Progenitor cell of endocrine pancreas (in vitro differentiated cells): ENCODE measurements around the gene SLC23A2. TPM values are rescaled to one million over a fixed set of nuclear protein-coding genes. Genes with fewer than 3 reads are reported as not detected.
"Not testable (repeated sequence)": the region's sequence is repeated elsewhere in the genome, so short reads cannot be mapped to it uniquely, and the experiment has no call there.

ENCODE experiments used
- DNase-seq: peaks from one replicate; pipeline ENCODE4 v3.0.0; 2021; ENCODE audit warnings: low spot score; ENCODE audit not compliant: unreplicated experiment
- H3K27ac Mint-ChIP-seq: 2 replicates; pipeline ENCODE4 v1.8.0; 2021; ENCODE audit warnings: mild to moderate bottlenecking, moderate library complexity, mixed read lengths
- H3K27me3 Mint-ChIP-seq: 2 replicates; pipeline ENCODE4 v1.8.0; 2021; ENCODE audit warnings: mixed read lengths
- H3K36me3 Mint-ChIP-seq: 2 replicates; pipeline ENCODE4 v1.8.0; 2022; ENCODE audit warnings: mixed read lengths; ENCODE audit not compliant: insufficient read depth
- H3K4me1 Mint-ChIP-seq: 2 replicates; pipeline ENCODE4 v1.8.0; 2021; ENCODE audit warnings: low read depth, mixed read lengths
- H3K4me3 Mint-ChIP-seq: 2 replicates; pipeline ENCODE4 v1.8.0; 2021; ENCODE audit warnings: low read depth, mild to moderate bottlenecking, moderate library complexity, mixed read lengths
- H3K9me3 Mint-ChIP-seq: 2 replicates; pipeline ENCODE4 v1.8.0; 2021; ENCODE audit warnings: low read depth, mixed read lengths
- total RNA-seq: library from RNA; stranded (reverse); gene quantifications from 2 replicates; pipeline ENCODE4 v1.2.1, GENCODE V29; 2021
- TF ChIP-seq, protein P1 (sequence below): fragments of 200-600 bp; sonication (generic); IDR thresholded peaks from one replicate; pipeline ENCODE4 v1.5.0; 2021; ENCODE audit warnings: antibody characterized with exemption, mild to moderate bottlenecking; ENCODE audit not compliant: unreplicated experiment

Gene SLC23A2
- total RNA-seq, 1 donor from 2014 or later, result 23.6 TPM

DNA sequence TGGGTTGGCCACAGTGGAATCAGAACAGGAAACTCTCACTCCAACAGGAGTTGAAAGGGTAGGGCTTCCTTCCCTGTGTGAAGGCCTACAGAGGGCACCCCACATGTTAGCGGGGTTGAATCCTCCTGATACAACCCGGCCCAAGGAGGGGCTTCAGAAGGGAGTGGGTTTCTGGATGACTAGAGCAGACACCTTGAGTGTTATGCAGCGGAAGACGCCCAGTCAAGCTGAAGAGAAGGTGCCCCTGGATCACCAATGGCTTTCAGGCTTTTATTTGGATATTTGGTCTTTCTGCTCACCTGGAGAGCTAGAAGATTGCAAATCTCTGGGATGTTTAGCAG is 146.8 kb downstream of the SLC23A2 start:
- no peak overlapping the region for H3K27ac Mint-ChIP-seq
- no peaks in the 10 kb centered on the region for H3K27me3 Mint-ChIP-seq
- peaks cover 24% of the 10 kb centered on the region for H3K36me3 Mint-ChIP-seq
- no peak overlapping the region for H3K4me3 Mint-ChIP-seq
- TF ChIP-seq, protein P1, sequence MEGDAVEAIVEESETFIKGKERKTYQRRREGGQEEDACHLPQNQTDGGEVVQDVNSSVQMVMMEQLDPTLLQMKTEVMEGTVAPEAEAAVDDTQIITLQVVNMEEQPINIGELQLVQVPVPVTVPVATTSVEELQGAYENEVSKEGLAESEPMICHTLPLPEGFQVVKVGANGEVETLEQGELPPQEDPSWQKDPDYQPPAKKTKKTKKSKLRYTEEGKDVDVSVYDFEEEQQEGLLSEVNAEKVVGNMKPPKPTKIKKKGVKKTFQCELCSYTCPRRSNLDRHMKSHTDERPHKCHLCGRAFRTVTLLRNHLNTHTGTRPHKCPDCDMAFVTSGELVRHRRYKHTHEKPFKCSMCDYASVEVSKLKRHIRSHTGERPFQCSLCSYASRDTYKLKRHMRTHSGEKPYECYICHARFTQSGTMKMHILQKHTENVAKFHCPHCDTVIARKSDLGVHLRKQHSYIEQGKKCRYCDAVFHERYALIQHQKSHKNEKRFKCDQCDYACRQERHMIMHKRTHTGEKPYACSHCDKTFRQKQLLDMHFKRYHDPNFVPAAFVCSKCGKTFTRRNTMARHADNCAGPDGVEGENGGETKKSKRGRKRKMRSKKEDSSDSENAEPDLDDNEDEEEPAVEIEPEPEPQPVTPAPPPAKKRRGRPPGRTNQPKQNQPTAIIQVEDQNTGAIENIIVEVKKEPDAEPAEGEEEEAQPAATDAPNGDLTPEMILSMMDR, result no peak
- H3K9me3 Mint-ChIP-seq, result no peaks in the 10 kb centered on the region
- DNase-seq, result no peak
- H3K4me1 Mint-ChIP-seq, result peaks cover 5% of the 10 kb centered on the region

DNA sequence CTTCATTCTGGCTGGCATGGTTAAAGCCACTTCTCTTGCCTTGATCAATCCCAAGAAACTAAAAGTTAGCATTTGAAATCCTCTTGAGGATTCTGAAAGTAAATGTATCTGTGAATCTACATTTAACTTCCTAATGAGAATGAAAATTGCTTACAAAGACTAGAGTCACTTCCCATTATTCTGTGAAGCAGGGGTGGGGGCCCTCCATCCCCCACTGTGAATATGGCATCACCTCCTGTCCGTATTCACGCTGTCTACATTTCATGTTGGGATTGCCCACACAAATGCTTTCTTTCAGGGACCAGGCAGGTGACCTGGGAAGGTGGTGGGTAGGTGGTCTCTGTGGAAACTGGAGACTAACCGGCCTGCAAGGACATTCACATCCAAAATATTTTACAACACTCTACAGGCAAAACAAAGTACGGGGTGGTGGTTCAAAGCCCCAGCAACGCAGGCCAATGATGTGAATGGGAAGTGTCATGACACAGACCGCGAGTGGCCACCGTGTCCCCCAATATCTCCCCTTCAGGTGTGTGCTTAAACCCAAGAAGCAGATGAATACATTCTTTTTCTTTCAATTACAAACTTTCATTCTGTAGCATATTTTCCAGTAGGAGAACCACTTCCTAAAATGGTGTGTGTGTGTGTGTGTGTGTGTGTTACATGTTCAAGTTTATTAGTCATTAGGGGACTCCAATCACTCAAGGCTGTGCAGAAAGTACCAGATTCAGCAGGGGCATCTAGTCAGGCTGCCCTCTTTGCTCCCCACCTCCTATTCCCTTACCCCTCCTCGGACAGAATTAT is 147.4 kb downstream of the SLC23A2 start:
- no peaks in the 10 kb centered on the region for H3K9me3 Mint-ChIP-seq
- no peak for DNase-seq
- H3K27ac Mint-ChIP-seq, result no peak overlapping the region
- peaks cover 20% of the 10 kb centered on the region for H3K36me3 Mint-ChIP-seq
- H3K4me3 Mint-ChIP-seq, result no peak overlapping the region
- TF ChIP-seq, protein P1, result no peak
- peaks cover 5% of the 10 kb centered on the region for H3K4me1 Mint-ChIP-seq
- no peaks in the 10 kb centered on the region for H3K27me3 Mint-ChIP-seq

DNA sequence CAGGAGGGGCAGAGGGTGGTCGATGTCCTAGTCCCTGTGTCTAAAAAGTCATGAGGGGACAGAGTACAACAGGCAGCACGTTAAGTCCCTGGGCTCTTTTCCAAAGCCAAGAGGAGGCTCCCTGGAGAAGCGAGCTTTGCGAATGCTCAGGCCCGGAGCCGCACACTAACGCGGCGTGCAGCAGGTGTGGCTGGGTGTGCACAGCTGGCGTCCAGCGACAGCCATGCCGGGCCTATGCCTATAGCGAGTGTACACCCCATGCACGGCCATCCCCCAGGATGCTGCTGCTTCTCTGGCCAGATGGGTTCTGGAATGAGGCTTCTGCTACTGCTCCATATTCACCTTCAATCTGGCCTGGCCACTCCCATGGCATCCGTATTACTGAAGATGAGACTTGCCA is 148.3 kb downstream of the SLC23A2 start:
- no peaks in the 10 kb centered on the region for H3K9me3 Mint-ChIP-seq
- no peak overlapping the region for H3K27ac Mint-ChIP-seq
- H3K4me1 Mint-ChIP-seq, result peaks cover 5% of the 10 kb centered on the region
- no peaks in the 10 kb centered on the region for H3K27me3 Mint-ChIP-seq
- H3K36me3 Mint-ChIP-seq, result peaks cover 12% of the 10 kb centered on the region
- DNase-seq, result no peak
- TF ChIP-seq, protein P1, result no peak
- no peak overlapping the region for H3K4me3 Mint-ChIP-seq

DNA sequence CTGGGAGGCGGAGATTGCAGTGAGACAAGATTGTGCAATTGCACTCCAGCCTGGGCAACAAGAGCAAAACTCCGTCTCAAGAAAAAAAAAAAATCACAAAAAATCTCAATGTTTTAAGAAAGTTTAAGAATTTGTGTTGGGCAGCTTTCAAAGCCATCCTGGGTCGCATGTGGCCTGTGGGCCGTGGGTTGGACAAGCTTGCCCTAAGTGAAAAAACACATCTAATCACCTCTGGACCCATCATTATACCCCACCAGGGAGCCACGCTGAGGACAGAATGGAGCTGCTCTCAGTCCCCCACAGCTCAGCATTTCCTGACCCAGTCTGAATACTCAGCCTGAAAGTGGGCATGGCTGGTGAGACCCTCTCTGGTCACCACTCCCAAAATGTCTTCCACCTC is 150.3 kb downstream of the SLC23A2 start:
- TF ChIP-seq, protein P1, result no peak
- Mint-ChIP-seq H3K9me3 (no peaks in the 10 kb centered on the region), H3K4me3 (no peak overlapping the region), H3K27me3 (peaks cover 4% of the 10 kb centered on the region), H3K27ac (no peak overlapping the region), H3K36me3 (peaks cover 5% of the 10 kb centered on the region), H3K4me1 (peaks cover 5% of the 10 kb centered on the region)
- no peak for DNase-seq

DNA sequence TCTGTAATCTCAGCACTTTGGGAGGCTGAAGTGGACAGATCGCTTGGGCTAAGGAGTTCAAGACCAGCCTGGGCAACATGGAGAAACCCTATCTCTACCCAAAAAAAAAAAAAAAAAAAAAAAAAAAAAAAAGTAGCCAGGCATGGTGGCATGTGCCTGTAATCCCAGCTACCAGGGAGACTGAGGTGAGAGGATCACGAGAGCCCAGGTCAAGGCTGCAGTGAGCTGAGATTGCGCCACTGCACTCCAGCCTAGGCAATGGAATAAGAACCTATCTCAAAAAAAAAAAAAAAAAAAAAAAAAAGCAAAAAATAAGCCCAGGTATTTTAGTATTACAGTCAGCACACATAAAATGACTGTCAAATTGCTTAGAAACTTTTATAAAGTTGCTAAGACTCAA is 152.5 kb downstream of the SLC23A2 start:
- not testable (repeated sequence) for H3K4me3 Mint-ChIP-seq, H3K9me3 Mint-ChIP-seq, H3K27me3 Mint-ChIP-seq, DNase-seq, H3K4me1 Mint-ChIP-seq, H3K27ac Mint-ChIP-seq, H3K36me3 Mint-ChIP-seq

DNA sequence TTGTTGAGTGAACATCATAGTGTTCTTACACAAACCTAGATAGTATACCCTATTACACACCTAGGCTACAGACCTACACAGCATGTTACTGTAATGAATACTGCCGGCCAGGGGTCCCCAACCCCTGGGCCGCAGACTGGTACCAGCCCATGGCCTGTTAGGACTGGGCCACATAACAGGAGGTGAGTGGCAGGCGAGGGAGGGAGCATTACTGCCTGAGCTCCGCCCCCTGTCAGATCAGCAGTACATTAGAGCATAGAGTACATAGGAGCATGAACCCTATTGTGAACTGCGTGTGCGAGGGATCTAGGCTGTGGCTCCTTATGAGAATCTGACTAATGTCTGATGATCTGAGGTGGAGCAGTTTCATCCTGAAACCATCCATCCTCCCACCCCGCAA is 153.3 kb downstream of the SLC23A2 start:
- Mint-ChIP-seq H3K36me3 (peaks cover 4% of the 10 kb centered on the region), H3K4me1 (peaks cover 5% of the 10 kb centered on the region), H3K27ac (no peak overlapping the region), H3K4me3 (no peak overlapping the region), H3K9me3 (no peaks in the 10 kb centered on the region), H3K27me3 (peaks cover 4% of the 10 kb centered on the region)
- TF ChIP-seq, protein P1, result no peak
- DNase-seq, result no peak
